Spleen (tissue), 11 donors: Measurements from ENCODE around the gene USP6NL. TPM values are rescaled to one million over a fixed set of nuclear protein-coding genes. Genes with fewer than 3 reads are reported as not detected.
A peak's percentile ranks its signal among the peaks of the same experiment; 100 is the strongest.

Experiments used
- DNase-seq: peaks from one replicate; pipeline ENCODE4 v3.0.0-alpha.2; 2020
- H3K27ac ChIP-seq, 8 donors: fragments of 200-600 bp; sonication (generic) in 7 of 8; 1 replicate in 4 of 8; 2 replicates in 4 of 8; pipeline versions ENCODE4 v1.5.0 to v1.8.0; 2016 to 2021; ENCODE audit warnings: inconsistent platforms in 4 of 8, mild to moderate bottlenecking in 4 of 8, moderate library complexity in 1 of 8
- H3K27me3 ChIP-seq, 7 donors: fragments of 200-600 bp; sonication (generic) in 6 of 7; replicated peaks in 1 of 7; 1 replicate in 4 of 7; 2 replicates in 3 of 7; pipeline versions ENCODE4 v1.5.0 to v1.8.0; 2016 to 2021; ENCODE audit warnings: inconsistent platforms in 3 of 7, mild to moderate bottlenecking in 1 of 7
- H3K36me3 ChIP-seq, 6 donors: fragments of 200-600 bp; sonication (generic) in 5 of 6; 1 replicate in 4 of 6; 2 replicates in 2 of 6; pipeline versions ENCODE4 v1.5.0 to v1.8.0; 2016 to 2021; ENCODE audit warnings: inconsistent platforms in 2 of 6
- H3K4me1 ChIP-seq, 6 donors: fragments of 200-600 bp; sonication (generic) in 5 of 6; 1 replicate in 3 of 6; 2 replicates in 3 of 6; pipeline versions ENCODE4 v1.5.0 to v1.8.0; 2016 to 2021; ENCODE audit warnings: inconsistent platforms in 3 of 6
- H3K4me3 ChIP-seq, 8 donors: fragments of 200-600 bp; sonication (generic) in 7 of 8; 1 replicate in 4 of 8; 2 replicates in 4 of 8; pipeline versions ENCODE4 v1.5.0 to v1.8.0; 2016 to 2021; ENCODE audit warnings: inconsistent platforms in 4 of 8, mild to moderate bottlenecking in 4 of 8, moderate library complexity in 2 of 8
- H3K9me3 ChIP-seq, 8 donors: fragments of 200-600 bp; sonication (generic) in 7 of 8; 1 replicate in 4 of 8; 2 replicates in 4 of 8; pipeline versions ENCODE4 v1.5.0 to v1.8.0; 2016 to 2021; ENCODE audit warnings: inconsistent platforms in 4 of 8
- POLR2A ChIP-seq, 3 donors: fragments of 450-650 bp; IDR thresholded peaks; one replicate each; pipeline ENCODE4 v1.5.1; 2017; ENCODE audit warnings: antibody characterized with exemption in 3 of 3, mild to moderate bottlenecking in 1 of 3
- POLR2AphosphoS5 ChIP-seq, 3 donors: sonication (generic); formaldehyde crosslinking; IDR thresholded peaks; one replicate each; pipeline ENCODE4 v1.5.1; 2017; ENCODE audit warnings: antibody characterized with exemption in 3 of 3
- WGBS, 5 donors: extraction: QIAGEN DNeasy Blood & Tissue Kit in 3 of 5; methylation state at CpG; one replicate each; pipeline versions ENCODE4 v1.1.5 to v1.1.7; 2013 to 2018; 5-methylcytosine and 5-hydroxymethylcytosine counted together
- intact Hi-C: fragments of 100-400 bp; cut with DNase I; formaldehyde crosslinking; loops from one replicate; pipeline ENCODE4 v1.15.0; 2023; ENCODE audit warnings: low total_unique reads
- polyA plus RNA-seq, 3 donors: library from polyadenylated mRNA; stranded (reverse); fragments of 200-250 nt; gene quantifications; one replicate each; pipeline ENCODE4 v1.2.1, GENCODE V29; 2013
- total RNA-seq, 7 donors: library from RNA; depleted of rRNA in 3 of 7; stranded (reverse); fragments of >200 nt in 3 of 7; fragmentation: NEBNext Ultra II Directional in 4 of 7; extraction: Animal tissue kit (Norgen Biotek cat#: 25700) in 4 of 7; gene quantifications; one replicate each; pipeline versions ENCODE4 v1.1.0 to v1.2.1, GENCODE V29; 2016 to 2021
- TF ChIP-seq, protein P1 (sequence below), 11 experiments: fragments of 200-600 bp in 7 of 11; fragments of 450-650 bp in 4 of 11; sonication (generic) in 4 of 11; IDR thresholded peaks in 8 of 11; conservative IDR thresholded peaks in 3 of 11; 1 replicate in 7 of 11; 2 replicates in 4 of 11; pipeline versions ENCODE4 v1.4.0 to v1.8.0; 2016 to 2021; ENCODE audit warnings: antibody characterized with exemption in 11 of 11, inconsistent platforms in 4 of 11, mild to moderate bottlenecking in 1 of 11
- donor health status: healthy with polysubstance abuse.
- donor health status: DM: no; HTN: no; CAD: no; lungs with moderate emphysema.
- donor health status: DM: no; HTN: no; CAD: no.
- donor health status: Bipolar disorder and iron deficiency.
- donor health status: healthy.
- donor health status: DM: no; HTN: no; CAD: no.
- donor health status: DM: yes; HTN: yes; CAD: no.

Gene USP6NL
- total and polyA plus RNA-seq, 10 donors = 11.0 to 51.7 (median 37.7) TPM

DNA sequence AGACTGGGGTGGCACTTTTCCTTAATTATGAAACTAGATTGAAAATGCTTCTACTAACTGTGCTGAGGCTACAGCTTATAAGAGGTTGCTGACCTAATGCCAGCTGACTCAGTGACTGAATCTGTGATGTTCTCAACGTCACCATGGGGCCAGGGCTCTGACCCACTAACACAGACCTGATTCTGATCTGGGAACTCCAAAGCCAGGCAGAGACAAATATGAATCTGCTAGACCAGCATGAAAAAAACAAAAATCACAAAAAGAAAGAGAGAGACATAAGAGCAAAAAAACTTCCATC is 16.1 kb downstream of the USP6NL start:
- 20 to 45% (median 28%) methylated on average over 1 of the region's 1 CpG for WGBS, 5 donors
- peak overlapping the region; percentile 22 to 86 (median 68) for H3K27ac ChIP-seq
- peaks cover 15 to 95% (median 59%) of the 10 kb centered on the region in 6 donors for H3K4me1 ChIP-seq
- TF ChIP-seq POLR2AphosphoS5 (IDR thresholded peaks at IDR 0.05) (no peak), POLR2A (IDR thresholded peaks at IDR 0.05) (no peak)
- H3K27me3 ChIP-seq = no peaks in the 10 kb centered on the region
- H3K9me3 ChIP-seq = no peaks in the 10 kb centered on the region
- peak overlapping the region in 1 of 8 donors; percentile 21 for H3K4me3 ChIP-seq
- H3K36me3 ChIP-seq = peaks cover 0 to 13% (median 0%) of the 10 kb centered on the region in 6 donors
- no peak for DNase-seq
- intact Hi-C loops = no loop called here

DNA sequence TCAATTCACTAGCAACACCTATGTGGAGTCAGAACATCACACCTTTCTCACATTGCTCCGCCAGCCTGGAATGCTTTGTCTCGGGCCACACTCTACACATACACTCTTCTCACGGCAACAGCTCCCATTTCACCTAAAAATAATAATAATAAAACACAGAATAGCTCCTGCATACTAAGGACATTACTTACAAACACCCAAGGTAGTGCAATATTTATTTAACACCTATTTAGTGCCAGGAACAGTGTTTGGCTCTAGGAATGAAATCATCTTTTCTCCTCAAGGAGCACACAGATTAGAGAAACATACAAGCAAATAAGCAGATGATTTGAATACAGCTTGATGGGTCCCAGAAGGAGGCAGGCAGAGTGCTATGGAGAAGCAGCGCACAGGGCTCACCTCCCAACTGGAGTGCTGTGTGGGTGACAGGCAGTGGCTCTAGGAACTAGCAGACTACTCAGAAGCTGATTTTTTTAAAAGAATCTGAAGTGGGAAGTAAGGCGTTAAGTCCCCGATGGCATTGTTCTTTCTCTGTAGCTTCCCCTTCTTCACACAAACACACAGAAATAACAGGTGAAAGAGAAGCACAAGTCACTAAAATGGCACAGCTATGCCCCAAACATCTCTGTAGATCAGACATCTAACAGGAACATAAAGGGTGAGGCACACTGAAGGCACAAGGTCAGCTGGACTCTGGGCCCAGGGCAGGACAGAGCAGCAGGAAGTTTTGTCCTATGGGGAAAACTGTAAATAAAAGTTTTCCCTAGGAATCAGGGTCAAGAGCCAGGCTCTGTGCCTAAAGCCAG is 16.7 kb downstream of the USP6NL start:
- no peak for DNase-seq
- Histone ChIP-seq H3K9me3 (no peaks in the 10 kb centered on the region), H3K4me3 (peak overlapping the region in 1 of 8 donors; percentile 21), H3K36me3 (peaks cover 0 to 13% (median 0%) of the 10 kb centered on the region in 6 donors), H3K4me1 (peaks cover 15 to 95% (median 60%) of the 10 kb centered on the region in 6 donors), H3K27me3 (no peaks in the 10 kb centered on the region), H3K27ac (peak overlapping the region; percentile 22 to 86 (median 68))
- WGBS, 5 donors = 55 to 72% (median 67%) methylated on average over 6 of the region's 6 CpGs
- intact Hi-C loops = no loop called here
- TF ChIP-seq, protein P1, sequence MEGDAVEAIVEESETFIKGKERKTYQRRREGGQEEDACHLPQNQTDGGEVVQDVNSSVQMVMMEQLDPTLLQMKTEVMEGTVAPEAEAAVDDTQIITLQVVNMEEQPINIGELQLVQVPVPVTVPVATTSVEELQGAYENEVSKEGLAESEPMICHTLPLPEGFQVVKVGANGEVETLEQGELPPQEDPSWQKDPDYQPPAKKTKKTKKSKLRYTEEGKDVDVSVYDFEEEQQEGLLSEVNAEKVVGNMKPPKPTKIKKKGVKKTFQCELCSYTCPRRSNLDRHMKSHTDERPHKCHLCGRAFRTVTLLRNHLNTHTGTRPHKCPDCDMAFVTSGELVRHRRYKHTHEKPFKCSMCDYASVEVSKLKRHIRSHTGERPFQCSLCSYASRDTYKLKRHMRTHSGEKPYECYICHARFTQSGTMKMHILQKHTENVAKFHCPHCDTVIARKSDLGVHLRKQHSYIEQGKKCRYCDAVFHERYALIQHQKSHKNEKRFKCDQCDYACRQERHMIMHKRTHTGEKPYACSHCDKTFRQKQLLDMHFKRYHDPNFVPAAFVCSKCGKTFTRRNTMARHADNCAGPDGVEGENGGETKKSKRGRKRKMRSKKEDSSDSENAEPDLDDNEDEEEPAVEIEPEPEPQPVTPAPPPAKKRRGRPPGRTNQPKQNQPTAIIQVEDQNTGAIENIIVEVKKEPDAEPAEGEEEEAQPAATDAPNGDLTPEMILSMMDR (IDR thresholded peaks at IDR 0.05 in 8 of 11, conservative IDR thresholded peaks at IDR 0.05 in 3 of 11) = no peak
- TF ChIP-seq POLR2A (IDR thresholded peaks at IDR 0.05) = no peak
- peak in 1 of 3 donors; percentile 11 for TF ChIP-seq POLR2AphosphoS5 (IDR thresholded peaks at IDR 0.05)

DNA sequence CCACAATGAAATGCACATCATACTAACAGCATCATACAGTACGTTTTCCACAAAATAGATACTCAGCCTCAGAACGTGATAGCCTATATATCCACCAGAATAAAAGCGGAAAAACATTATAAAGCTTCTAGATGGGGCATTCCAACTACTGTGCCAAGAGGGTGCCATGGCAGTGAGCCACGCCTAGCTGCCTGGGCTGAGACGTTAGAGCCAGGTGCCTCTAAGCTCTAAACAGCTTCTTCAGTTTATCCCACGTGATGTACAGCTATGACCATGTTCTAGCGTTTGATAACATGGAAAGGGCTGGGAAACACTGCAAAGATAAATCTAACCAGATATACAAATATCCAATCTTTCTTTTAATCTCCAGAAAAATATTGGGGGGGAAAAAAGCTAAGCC is 17.8 kb downstream of the USP6NL start:
- Histone ChIP-seq H3K4me3 (no peak overlapping the region), H3K4me1 (peaks cover 11 to 95% (median 60%) of the 10 kb centered on the region in 6 donors), H3K27me3 (no peaks in the 10 kb centered on the region), H3K9me3 (no peaks in the 10 kb centered on the region), H3K36me3 (peaks cover 0 to 13% (median 0%) of the 10 kb centered on the region in 6 donors), H3K27ac (peak overlapping the region in 3 of 8 donors; percentile 67 to 86 (median 68))
- intact Hi-C loops = no loop called here
- TF ChIP-seq POLR2AphosphoS5 (IDR thresholded peaks at IDR 0.05) (no peak), POLR2A (IDR thresholded peaks at IDR 0.05) (no peak)
- TF ChIP-seq, protein P1 (IDR thresholded peaks at IDR 0.05 in 8 of 11, conservative IDR thresholded peaks at IDR 0.05 in 3 of 11) = no peak
- DNase-seq = no peak
- WGBS, 5 donors = 88 to 94% (median 92%) methylated on average over 7 of the region's 7 CpGs

DNA sequence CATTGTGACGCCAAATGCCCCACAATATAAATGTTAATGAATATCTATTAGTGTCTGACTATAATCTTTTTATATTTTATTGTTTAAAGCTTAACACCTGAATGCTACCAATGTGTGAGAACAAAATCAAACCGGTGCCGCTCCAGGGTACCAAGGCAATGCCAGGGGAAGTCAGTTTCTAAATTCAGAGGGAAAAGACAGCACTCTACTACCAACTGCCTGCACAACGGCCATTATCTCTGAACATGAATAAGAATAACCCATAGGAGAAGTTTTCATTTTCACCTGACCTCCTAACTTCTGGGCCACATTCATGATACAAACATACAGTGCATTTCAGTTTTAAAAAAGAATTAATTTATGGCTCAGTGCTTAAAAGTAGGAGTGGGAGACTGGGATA is 21.7 kb downstream of the USP6NL start:
- no peak overlapping the region for H3K4me3 ChIP-seq
- WGBS, 5 donors = 88 to 94% (median 91%) methylated on average over 4 of the region's 4 CpGs
- peaks cover 5 to 94% (median 55%) of the 10 kb centered on the region in 6 donors for H3K4me1 ChIP-seq
- H3K27ac ChIP-seq = no peak overlapping the region
- no peak for DNase-seq
- H3K27me3 ChIP-seq = no peaks in the 10 kb centered on the region
- TF ChIP-seq POLR2AphosphoS5 (IDR thresholded peaks at IDR 0.05) = no peak
- no peak for TF ChIP-seq POLR2A (IDR thresholded peaks at IDR 0.05)
- TF ChIP-seq, protein P1 (IDR thresholded peaks at IDR 0.05 in 8 of 11, conservative IDR thresholded peaks at IDR 0.05 in 3 of 11) = no peak
- peaks cover 0 to 20% (median 0%) of the 10 kb centered on the region in 6 donors for H3K36me3 ChIP-seq
- intact Hi-C loops = no loop called here
- H3K9me3 ChIP-seq = peaks cover 0 to 10% (median 7%) of the 10 kb centered on the region in 8 donors
